Stimulated activated CD4-positive, alpha-beta T cell treated with anti-CD3 and anti-CD28 coated beads, Interleukin-15, amount 100 ng/mL, for 1 hour (primary cell): ENCODE measurements around the gene METTL24.

Source experiments
- DNase-seq, 2 donors: peaks; one replicate each; pipeline ENCODE4 v3.0.0-alpha.2; 2020; ENCODE audit warnings: low read depth in 1 of 2, low spot score in 1 of 2

The METTL24 gene

DNA sequence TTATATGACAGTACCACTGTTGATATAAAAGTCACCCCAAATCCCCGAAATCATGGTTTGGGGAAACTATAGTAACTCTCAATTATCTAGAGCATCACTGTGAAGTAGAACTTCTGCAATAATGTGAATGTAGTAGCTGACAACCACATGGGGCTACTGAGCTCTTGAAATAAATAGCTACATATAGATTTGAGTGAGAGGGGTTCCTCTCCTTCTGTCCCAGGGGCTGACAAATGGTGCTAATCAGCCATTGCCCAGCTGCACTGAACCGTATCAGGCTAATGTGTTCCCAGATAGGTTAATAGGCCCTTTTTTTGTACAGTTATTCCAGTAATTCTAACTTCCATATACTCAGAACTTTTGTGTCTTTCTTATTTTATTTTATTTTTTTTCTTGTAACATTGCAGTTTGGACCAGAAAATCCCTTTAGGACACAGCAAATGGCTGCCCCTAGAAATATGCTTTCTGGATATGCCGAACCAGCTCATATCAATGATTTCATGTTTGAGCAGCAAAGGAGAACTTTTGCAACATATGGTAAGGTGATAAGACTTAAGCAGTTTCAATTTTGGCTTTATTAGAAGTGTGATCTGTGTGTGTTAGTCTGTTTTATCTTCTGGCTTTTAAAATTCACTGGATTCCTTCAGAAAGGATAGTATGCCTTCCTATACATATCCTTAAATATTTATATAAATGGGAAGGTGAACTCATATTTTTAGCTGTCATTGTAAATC lies 156.8 kb downstream of the METTL24 start:
- DNase-seq: no peak

DNA sequence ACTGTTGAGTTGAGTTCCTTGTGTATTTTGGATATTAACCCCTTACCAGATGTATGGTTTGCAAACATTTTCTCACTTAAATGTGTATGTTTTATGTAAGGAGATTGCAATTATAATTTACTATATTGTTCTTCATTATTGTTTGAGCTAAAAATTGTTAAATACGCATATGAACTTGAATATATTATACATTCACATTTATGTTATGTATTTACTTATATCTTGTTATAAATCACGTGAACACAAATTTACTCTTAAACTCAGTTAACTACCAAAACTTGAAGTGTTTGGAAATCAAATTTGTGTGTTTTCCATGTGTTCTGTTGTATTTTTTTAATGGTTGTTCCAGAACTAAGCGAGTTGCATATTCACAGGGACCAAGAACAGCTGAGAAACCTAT lies 159.6 kb downstream of the METTL24 start:
- DNase-seq: no peak

DNA sequence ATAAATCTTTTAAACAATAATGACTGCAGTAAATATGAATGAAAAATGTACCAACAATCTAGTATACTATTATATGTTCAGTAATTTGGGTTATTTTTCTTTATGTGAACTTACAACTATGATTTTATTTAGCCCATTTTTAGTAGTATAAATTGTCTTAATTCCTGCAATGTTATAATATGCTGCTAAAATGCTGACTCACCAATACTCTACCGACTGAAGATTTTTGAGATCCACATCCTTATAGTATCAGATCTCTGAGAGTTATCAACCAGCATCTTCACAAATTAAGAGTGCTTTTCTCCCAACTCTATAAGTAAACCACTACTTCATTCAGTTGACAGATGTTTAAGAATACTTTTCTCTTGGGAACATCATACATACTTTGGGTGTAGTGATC lies 161.3 kb downstream of the METTL24 start:
- no peak for DNase-seq

DNA sequence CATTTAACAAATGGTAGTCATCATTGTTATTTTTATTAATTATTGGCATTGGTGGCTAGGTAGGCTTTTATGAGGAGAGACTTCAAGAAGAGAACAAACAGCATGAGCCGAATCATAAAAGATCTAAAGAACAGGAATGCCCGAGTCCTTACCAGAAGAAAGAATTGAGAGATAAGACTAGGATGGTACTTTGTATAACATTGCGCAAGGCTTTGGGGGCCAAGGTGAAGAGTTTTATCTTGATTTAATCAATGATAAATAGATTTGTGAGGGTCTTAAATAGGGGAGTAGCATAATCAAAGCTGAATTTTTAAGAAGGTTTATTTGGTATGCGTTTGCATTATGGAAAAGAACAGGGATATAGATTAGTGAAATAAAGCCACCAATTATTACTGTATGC lies 162.5 kb downstream of the METTL24 start:
- DNase-seq: no peak
